HG02759 (cell line): ENCODE data around the gene LNX2.
A peak's percentile ranks its signal among the peaks of the same experiment; 100 is the strongest.
"Not testable (repeated sequence)": the region's sequence is repeated elsewhere in the genome, so short reads cannot be mapped to it uniquely, and the experiment has no call there.

Source experiments
- ATAC-seq: cut with Tn5 transposase; IDR thresholded peaks from one replicate; pipeline ENCODE4 v1.9.1; 2021; ENCODE audit warnings: mild to moderate bottlenecking, moderate library complexity; ENCODE audit not compliant: unreplicated experiment

LNX2 gene

DNA sequence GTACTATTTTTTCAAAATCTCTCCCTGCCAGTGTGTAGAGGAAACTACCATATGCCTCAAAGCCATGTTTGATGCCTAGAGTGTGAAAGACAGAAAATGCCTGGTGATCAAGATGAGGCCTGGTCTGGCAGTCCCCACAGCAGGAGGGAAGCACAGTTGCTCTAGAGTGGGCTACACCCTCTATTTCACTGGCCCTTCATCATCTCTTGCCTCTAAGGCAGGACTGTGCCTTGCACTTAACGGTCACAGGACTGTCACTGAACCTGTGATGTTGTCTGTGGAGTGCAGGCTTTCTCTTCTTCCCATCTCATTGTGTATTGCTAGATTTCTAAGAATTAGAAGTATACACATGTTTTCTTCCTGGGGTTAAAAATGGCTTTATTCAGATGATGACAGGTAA lies 17.7 kb upstream of the LNX2 start:
- ATAC-seq: no peak

DNA sequence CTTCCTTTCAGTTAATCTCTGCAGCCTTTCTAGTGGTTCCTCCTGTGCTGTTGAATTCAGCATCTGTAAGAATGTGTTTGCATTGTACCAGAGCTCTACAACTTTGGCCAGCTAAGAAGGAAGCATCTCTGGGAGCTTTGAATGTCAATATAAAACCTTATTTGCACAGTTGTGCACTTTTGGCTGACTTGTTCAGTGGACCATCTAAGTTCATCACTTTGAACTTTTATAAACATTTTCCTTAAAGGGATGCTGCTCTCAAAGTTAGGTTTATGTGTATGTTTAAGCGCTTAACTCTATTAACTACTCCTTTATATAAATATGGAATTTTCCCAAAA lies 16.9 kb upstream of the LNX2 start:
- ATAC-seq: no peak

DNA sequence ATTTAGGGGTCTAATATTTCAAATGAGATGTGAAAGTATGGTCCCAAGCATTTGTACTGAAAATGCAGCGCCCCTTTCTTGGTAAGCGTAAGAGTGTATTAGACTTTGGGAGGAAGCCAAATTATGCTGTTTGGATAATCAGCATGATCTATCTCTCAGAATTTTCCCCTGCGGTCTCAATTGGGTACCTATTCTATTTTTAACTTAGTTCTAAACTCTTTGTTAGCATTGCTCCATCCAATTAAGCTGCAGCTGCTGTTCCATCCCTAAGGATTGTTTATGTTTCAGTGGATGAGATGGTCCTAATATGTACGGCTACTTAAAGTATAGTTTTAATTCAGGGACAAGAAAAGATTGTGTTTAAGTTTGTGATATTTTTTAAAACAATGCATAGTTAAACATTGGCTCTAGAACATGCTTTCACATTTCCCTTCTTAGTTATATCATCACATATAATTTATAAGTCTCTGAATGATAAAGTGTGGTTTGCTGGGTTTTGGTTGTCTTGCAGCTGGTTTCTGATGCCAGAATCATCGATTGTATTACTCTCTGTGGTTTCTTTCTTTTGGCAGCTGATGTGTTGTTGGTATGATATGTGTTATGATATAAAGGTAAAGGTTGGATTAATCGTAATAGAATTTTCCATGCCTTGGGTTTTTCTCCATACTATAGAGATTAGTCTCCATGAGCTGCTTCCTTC lies 16.4 kb upstream of the LNX2 start:
- ATAC-seq: no peak

DNA sequence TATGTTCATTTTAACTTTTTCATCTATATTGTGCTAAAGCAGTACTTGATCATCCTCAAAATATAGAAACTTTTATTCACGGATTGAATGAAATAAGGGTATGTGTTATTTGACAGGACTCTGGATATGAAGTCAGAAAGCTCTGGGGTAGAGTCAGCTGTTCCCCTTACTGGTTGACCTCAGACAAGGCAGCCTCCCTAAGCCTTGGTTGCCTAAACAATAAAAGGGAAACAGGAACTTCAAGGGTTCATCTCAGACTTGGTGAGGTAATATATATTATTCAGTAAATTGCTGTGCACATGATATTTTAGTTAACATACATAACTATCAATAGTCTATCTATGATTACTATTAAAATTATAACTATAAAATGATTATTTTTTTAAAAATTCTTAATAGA lies 14.9 kb upstream of the LNX2 start:
- ATAC-seq: no peak

DNA sequence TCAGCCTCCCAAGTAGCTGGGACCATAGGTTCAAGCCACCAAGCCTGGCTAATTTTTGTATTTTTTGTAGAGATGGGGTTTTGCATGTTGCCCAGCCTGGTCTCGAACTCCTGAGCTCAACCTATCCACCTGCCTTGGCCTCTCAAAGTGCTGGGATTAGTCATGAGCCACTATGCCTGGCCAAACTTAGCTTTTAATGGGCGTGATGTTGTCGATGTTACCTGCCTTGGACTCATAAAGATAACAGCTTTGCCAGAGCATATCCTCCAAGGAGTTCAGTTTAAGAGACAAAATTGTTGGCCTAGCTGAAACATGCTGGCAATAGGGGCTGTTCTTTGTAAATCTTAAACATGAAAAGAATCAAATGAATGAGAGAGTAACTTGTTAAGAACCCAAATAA lies 14.5 kb upstream of the LNX2 start:
- ATAC-seq: no peak

DNA sequence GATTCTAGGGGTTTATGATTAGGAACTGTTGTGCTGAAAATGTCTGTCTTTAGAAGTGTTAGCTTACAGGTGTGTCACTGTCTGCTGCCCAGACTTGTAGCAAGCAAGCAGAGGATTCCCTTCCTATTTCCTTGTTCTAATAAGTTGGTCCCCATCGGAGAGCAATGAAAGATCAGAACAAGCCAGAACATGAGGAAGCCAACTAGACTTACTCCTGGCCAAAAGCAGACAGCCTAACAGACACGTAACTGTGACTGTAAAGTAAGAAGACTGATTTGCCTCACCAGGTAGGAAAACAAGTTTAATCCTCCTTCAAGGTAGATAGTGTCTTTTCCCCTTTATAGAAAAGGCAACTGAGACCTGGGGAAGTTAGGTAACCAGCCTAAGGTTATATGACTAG lies 13.9 kb upstream of the LNX2 start:
- no peak for ATAC-seq

DNA sequence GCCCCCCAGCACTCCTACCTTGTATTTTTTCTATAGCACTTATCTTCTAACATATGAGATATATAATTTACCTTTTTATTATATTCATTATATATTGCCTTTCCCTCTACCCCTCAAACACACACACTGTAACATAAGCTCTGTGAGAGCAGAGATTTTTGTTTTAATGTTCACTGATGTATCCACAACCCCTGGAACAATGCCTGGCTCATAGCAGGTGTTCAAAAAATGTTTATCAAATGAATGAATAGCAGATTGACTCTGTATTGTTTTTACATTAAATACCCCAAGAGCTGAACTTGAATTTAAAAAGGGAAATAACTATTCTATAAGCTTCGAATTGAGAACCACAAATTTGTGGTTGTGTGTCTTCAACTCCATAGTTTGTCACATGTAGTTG lies 12.3 kb upstream of the LNX2 start:
- no peak for ATAC-seq

DNA sequence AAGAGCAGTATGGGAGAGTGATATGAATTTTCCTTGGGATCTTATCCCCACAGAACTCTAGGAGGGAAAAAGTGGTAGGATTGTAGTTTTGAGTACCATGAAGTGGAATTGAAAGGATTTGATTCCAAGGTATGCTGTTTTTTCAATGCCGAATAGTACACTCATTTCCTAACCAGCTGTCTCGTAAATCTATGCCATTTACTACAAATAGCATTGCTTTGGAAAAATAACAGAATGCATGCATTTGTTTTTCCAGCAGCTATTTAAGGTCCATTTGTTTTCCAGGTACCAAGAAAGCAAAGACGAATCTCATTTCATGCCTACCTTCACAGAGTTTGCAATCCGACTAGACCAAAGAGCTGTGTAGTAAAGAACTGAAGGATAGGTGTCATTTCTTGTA lies 11.9 kb upstream of the LNX2 start:
- ATAC-seq: no peak

DNA sequence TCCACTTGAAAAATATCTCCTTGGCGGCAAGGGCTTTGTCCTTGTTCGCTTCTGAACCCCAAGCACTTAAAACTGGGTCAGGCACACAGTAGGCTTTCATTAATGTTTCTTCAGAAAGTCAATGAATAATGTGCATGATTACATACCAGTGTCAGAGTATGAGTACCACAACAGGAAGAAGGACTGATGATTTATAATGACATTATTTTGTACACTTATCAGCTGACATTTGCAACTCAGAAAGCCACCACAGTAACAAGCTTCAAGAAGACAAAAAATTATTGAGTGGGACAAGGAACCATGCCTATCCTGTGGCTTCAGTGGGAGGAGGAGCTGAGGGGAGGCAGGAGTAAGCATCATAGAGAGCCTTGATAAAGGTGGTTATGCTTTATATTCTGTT lies 11.3 kb upstream of the LNX2 start:
- no peak for ATAC-seq

DNA sequence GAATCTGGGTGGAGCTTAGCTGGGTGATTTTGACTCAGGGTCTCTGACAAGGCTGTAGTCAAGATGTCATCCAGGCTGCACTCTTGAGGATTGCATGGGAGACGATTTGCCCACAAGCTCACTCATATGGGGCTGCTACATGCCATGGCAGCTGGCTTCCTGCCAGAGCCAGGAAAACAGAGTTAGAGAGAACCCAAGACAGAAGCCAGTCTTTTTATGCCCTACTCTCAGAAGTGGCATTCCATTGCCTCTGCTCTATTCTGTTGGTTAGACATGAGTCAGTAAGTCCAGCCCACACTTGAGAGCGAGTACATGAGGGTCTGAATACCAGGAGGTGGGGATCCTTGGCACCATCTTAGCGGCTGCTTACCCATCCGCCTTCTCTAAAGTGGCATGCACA lies 10.8 kb upstream of the LNX2 start:
- no peak for ATAC-seq

DNA sequence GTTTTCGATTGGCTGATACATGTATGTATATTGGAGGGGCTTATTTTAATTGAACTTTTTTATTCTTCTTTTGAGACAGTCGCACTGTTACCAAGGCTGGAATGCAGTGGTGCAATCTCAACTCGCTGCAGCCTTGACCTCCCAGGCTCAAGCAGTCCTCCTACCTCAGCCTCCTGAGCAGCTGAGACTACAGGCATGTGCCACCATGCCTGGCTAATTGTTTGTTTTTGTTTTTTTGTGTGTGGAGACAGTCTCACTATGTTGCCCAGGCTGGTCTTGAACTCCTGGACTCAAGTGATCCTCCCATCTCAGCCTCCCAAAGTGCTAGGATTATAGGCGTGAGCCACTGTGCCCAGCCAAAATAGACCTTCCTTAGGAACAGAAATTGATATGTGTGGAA lies 8.4 kb upstream of the LNX2 start:
- not testable (repeated sequence) for ATAC-seq

DNA sequence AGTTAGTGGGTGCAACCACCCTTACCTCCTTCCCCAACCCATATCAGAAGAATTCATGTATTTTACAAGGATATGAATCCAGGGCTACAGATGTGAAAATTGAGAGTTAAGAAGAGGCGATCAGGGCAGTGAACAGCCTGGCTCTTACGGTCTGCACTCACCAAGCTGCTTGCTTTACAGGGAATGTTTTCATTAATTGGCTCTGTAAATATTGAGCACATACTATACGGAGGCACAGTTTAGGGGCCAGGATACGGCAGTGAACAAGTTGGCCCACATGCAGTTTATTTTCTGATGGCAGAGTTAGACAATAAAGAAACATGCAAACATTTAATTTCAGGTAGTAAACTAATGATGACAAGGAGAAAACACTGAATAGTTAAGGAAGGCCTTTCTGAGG lies 7.8 kb upstream of the LNX2 start:
- ATAC-seq: no peak

DNA sequence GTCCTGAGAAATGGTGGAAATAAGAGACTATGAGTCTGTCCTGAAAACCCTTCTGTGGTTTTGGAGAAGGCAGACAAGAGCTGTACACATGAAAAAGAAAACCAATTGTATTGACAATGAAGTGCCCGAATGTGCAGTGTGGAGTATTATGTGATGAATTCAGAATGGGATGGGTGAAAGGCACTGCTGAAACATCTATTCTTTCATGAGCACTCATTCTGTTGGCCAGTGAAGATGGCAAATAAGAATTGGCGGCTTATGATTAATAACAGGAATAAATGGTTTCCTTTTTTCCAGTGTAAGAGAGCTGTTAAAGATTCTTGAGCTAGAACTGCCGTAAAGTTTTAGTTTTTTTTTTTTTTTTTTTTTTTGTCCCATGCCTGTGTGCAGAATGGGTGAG lies 7.1 kb upstream of the LNX2 start:
- no peak for ATAC-seq

DNA sequence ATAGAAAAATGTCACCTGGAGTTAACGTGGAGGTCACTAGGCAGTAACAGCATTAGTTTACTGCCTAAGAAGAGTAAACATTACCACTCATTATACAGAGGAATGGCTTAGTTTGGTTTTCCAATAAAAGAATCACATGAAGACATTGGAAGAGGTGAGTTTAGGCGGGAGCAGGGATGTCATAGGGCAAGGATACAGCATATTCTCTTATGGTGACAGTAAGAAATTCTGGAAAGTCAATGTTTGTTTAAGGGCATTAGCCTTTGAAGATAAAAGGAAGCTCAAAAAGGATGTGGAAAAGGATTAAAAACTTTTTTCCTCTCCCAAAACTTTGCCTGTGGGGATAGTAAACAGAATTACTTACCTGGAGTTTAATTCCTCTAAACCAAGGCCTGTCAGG lies 5.5 kb upstream of the LNX2 start:
- ATAC-seq: no peak

DNA sequence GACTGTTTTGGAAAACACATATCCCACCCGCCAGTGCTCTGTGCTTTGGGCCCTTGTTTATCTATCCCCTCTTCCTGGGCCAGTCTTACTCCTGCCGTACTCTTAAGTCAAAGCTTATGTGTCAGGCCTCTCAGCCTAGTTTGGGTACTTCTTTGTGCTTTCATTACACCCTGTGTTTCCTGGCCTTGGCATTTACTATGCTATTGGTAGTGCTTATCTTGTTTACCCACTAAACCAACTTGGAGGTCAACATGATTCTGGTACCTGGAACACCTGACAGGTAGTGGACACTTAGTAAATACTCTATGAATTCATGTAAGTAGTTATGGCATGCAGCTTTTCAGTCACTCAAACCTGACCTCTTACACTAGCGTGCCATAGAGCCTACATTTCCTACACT lies 3.7 kb upstream of the LNX2 start:
- ATAC-seq: no peak

DNA sequence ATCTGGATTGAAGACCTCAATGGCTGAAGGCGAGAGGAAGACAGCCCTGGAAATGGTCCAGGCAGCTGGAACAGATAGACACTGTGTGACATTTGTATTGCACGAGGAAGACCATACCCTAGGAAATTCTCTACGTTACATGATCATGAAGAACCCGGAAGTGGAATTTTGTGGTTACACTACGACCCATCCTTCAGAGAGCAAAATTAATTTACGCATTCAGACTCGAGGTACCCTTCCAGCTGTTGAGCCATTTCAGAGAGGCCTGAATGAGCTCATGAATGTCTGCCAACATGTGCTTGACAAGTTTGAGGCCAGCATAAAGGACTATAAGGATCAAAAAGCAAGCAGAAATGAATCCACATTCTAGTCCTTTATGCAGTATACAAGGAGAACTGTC lies 2.6 kb upstream of the LNX2 start:
- no peak for ATAC-seq

DNA sequence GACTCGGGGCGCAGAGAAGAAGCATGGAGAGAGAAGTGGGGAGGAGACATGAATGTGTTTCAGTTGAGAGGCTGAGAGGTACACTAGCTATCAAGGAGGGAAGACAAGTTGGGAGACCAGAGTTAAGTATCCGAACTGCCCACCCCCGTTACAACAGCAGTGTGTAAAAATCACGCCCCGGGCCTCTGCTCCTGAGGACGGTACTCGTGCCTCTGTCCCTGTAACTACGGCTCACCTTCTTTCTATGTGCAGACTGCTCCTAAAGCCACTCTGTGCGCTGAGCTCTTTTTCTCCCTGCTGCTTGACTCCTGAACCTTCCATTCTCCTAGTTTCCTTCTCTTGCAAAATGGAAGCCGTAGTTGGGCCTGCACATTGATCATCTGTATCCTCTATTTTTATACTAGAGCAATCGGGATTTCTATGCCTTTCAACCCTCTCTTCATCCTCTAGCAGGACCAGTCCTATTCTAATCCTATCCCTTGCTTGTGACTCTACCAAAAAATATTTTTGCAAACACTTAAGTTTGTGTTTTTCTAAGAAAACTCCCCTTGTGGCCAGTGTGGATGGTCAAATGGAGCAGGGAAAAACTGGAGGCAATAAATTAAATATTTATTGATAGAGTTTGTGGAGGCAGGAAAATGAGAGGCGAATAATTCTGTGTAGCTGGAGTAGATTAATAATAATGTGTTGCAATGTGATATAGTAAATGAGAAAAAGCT lies 1.9 kb upstream of the LNX2 start:
- no peak for ATAC-seq

DNA sequence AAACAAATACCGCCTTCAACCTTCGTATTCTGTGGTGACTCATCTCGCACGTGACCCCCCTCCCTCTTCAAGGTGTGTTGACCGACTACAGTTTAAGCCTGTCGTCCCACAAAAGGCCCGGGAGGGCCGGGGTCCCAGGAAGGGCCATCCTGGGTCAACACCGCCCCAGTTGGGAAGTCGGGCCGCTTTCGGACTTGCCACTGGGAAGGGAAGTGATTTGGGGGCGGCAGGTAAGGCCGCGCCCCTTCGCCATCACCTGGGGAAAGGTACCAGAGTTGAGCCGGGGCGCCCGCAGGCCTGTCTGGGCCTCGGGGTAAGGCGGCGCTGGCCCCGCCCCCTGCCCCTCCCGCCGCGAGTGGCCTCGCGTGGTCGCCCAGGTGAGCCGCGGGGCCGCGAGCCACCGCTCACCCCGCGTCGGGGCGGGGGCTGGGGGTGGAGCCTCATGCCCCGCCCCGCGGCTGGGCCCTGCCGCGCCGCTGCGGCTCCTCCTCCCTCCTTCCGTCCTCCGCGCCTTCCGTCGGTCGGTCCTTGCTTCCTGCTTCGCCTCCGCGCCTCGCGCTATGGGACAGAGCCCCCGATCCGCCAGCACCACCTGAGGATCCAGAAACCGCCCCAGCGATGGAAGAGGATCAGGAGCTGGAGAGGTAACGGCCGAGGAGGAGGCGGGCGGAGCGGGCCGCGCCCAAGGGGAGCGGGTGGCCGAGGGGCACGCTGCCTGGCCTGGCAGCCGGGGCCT lies 1.2 kb upstream of the LNX2 start, which contains the start of gene POLR1D:
TSS of gene POLR1D (plus strand) at position 527 of the 736 bp plus-strand sequence. CDS start at position 619, 92 bp downstream.
- ATAC-seq: peak; percentile 63

DNA sequence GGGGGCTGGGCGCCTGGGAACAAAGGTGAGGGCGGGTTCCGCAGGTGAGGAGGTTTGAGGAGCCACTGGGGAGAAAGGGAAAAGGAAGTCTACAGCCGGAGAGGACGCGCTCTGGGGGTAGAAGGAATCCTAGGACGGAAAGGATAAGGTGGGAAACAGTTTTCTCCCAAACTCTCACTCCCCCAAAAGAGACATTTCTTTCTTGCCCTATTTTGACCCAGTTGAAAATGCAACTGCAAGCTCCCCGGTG lies 712 bp upstream of the LNX2 start:
- no peak for ATAC-seq

DNA sequence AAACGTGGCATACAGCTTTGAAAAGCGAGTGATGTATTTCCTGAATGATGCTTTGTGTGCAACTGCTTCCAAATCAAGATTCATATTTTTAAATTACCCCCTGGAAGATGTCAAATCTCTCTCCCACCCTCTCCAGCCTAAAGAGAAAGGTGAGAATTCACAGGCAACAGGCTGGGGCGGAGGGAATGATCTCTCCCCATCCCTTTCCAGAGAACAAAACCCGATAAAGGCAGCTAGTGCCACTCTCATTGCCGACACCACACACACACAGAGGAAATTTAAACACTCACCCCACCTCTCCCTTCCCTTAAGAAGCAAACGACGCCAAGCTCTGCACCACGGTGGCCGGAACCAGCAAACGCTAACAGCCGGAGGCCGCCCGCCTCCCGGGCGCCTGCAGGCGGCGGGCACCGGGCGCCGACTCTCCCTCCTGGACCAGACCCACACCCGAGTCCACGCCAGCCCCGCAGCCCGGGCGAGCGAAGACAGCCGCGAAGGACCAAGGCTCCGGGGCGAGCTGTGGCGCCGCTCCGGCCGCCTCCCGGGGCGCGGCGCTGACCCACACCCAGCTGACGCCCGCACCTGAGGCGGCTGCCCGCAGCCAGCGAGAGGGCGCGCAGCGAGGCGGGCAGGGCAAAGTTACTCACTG lies 477 bp downstream of the LNX2 start:
- ATAC-seq: peak; percentile 36

DNA sequence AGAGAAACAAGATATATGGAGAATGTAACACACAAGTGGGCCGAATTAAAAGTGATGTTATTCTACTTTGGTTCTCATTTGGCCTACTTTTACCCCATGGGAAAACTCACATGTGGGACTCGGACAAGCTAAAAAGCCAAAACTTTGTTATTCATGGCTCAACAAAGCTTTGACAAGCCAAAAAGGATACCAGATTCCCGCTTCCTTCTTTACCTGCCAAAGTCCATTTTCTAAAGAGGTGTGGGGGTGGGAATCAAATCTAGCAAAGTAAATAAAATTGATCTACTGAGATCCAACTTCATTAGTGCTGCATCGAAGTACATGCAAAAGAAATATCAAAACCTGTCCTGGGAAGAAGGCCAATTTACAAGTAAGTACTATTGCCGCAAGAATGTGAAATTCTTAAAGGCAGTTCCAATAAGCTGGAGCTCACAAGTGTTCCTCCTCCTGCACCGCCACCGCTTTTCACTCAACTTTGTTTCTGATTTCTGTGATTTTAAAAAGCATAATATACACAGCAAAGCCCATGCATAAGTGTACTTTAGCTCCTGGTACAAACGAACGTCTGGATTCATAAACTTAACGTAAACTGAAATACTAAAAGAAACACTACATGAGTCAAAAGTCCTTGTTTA lies 1.1 kb downstream of the LNX2 start:
- ATAC-seq: no peak
